Adrenal gland (tissue), 12 donors: ENCODE data around the gene FDX2. TPM values are rescaled to one million over a fixed set of nuclear protein-coding genes. Genes with fewer than 3 reads are reported as not detected.
"Not testable (repeated sequence)": the region's sequence is repeated elsewhere in the genome, so short reads cannot be mapped to it uniquely, and the experiment has no call there.

Source experiments
- DNase-seq, 7 donors: peaks; one replicate each; pipeline ENCODE4 v3.0.0-alpha.2; 2019 to 2020
- H3K27ac ChIP-seq, 5 donors: fragments of 200-600 bp; sonication (generic) in 4 of 5; 1 replicate in 3 of 5; 2 replicates in 2 of 5; pipeline versions ENCODE4 v1.5.1 to v1.8.0; 2016 to 2020; ENCODE audit warnings: mild to moderate bottlenecking in 1 of 5
- H3K27me3 ChIP-seq: fragments of 200-600 bp; 2 replicates; pipeline ENCODE4 v1.8.0; 2021
- H3K36me3 ChIP-seq, 2 donors: fragments of 200-600 bp; replicated peaks in 1 of 2; 1 replicate in 1 of 2; 2 replicates in 1 of 2; pipeline versions ENCODE4 v1.5.1 to v1.8.0; 2018 to 2022
- H3K4me1 ChIP-seq, 2 donors: fragments of 200-600 bp; replicated peaks in 1 of 2; 1 replicate in 1 of 2; 2 replicates in 1 of 2; pipeline versions ENCODE4 v1.5.1 to v1.8.0; 2018 to 2021
- H3K4me3 ChIP-seq, 4 donors: fragments of 200-600 bp; sonication (generic) in 3 of 4; one replicate each; pipeline ENCODE4 v1.5.1; 2016 to 2018
- H3K9me3 ChIP-seq, 3 donors: fragments of 200-600 bp; sonication (generic) in 1 of 3; replicated peaks in 1 of 3; 1 replicate in 2 of 3; 2 replicates in 1 of 3; pipeline versions ENCODE4 v1.5.1 to v1.8.0; 2016 to 2021
- CTCF ChIP-seq, 6 experiments: fragments of 450-650 bp in 4 of 6; fragments of 200-600 bp in 2 of 6; sonication (generic) in 1 of 6; IDR thresholded peaks; 1 replicate in 5 of 6; 2 replicates in 1 of 6; pipeline versions ENCODE4 v1.5.1 to v1.8.0; 2016 to 2021; ENCODE audit warnings: antibody characterized with exemption in 6 of 6, mild to moderate bottlenecking in 2 of 6, moderate library complexity in 1 of 6
- POLR2A ChIP-seq, 2 donors: fragments of 450-650 bp; IDR thresholded peaks; one replicate each; pipeline ENCODE4 v1.6.1; 2017; ENCODE audit warnings: antibody characterized with exemption in 2 of 2, mild to moderate bottlenecking in 2 of 2, moderate library complexity in 1 of 2
- WGBS, 4 donors: extraction: QIAGEN DNeasy Blood & Tissue Kit in 2 of 4; methylation state at CpG; one replicate each; pipeline versions ENCODE4 v1.1.5 to v1.1.7; 2013 to 2017; 5-methylcytosine and 5-hydroxymethylcytosine counted together
- intact Hi-C, 2 donors: fragments of 100-400 bp; cut with DNase I; formaldehyde crosslinking; loops; one replicate each; pipeline versions ENCODE4 v1.14.1 to v1.15.0; 2022 to 2023
- polyA plus RNA-seq, 3 donors: library from polyadenylated mRNA; stranded (reverse); fragments of 200-250 nt in 2 of 3; fragments of 350-450 nt in 1 of 3; fragmentation: Illumina TruSeq in 1 of 3; extraction: RNeasy Lipid Tissue Mini Kit (QIAGEN cat#74804) in 1 of 3; gene quantifications; one replicate each; pipeline ENCODE4 v1.2.3, GENCODE V29; 2013 to 2014
- total RNA-seq, 9 donors: library from RNA; depleted of rRNA in 4 of 9; stranded (reverse); fragments of >200 nt in 4 of 9; fragments of 120-200 nt in 1 of 9; fragmentation: NEBNext Ultra II Directional in 1 of 9; extraction: Animal tissue kit (Norgen Biotek cat#: 25700) in 1 of 9; gene quantifications; one replicate each; pipeline versions ENCODE4 v1.1.0 to v1.2.4, GENCODE V29; 2013 to 2023
- donor health status: healthy with polysubstance abuse.
- donor health status: Bipolar disorder and iron deficiency.
- donor health status: DM: yes; HTN: yes; CAD: no.
- donor health status: DM: no; HTN: no; CAD: no.
- donor health status: DM: no; HTN: no; CAD: no.
- donor health status: DM: yes; HTN: yes; CAD: no.

The FDX2 gene
- total and polyA plus RNA-seq, 12 donors = 21.1 to 45.3 (median 31.3) TPM

- Histone ChIP-seq H3K4me3 (no peak overlapping the region), H3K36me3 (no peaks in the 10 kb centered on the region), H3K9me3 (no peaks in the 10 kb centered on the region), H3K4me1 (no peaks in the 10 kb centered on the region), H3K27me3 (no peaks in the 10 kb centered on the region), H3K27ac (no peak overlapping the region)
- intact Hi-C loops = no loop called here
- TF ChIP-seq POLR2A (IDR thresholded peaks at IDR 0.05) (no peak), CTCF (IDR thresholded peaks at IDR 0.05) (no peak)
- no peak for DNase-seq
- 64 to 81% (median 73%) methylated on average over 2 of the region's 2 CpGs for WGBS, 4 donors
These were observed 27.7 kb upstream of the FDX2 start for GRCh38 chr19:10343495-10343894.

- Histone ChIP-seq H3K36me3 (no peaks in the 10 kb centered on the region), H3K4me1 (no peaks in the 10 kb centered on the region), H3K27me3 (no peaks in the 10 kb centered on the region), H3K9me3 (no peaks in the 10 kb centered on the region), H3K27ac (no peak overlapping the region), H3K4me3 (no peak overlapping the region)
- TF ChIP-seq CTCF (IDR thresholded peaks at IDR 0.05) (no peak), POLR2A (IDR thresholded peaks at IDR 0.05) (no peak)
- no peak for DNase-seq
- WGBS, 4 donors = 77 to 89% (median 84%) methylated on average over 5 of the region's 5 CpGs
- intact Hi-C loops = loop anchor here in 1 of 2 donors (5.0 kb wide), 1 partner anchor 52 kb away; no protein-coding TSS in a partner anchor
These were observed 24.2 kb upstream of the FDX2 start for GRCh38 chr19:10339977-10340376.

- 58 to 70% (median 68%) methylated on average over 13 to 14 of the region's 14 CpGs for WGBS, 4 donors
- Histone ChIP-seq H3K27ac (no peak within 1 kb of the TSS), H3K9me3 (no peaks in the 10 kb centered on the region), H3K4me3 (no peak within 1 kb of the TSS), H3K36me3 (no peaks in the 10 kb centered on the region), H3K27me3 (no peaks in the 10 kb centered on the region), H3K4me1 (peaks cover 0 to under 1% of the 10 kb centered on the region in 2 donors)
- DNase-seq = no peak
- TF ChIP-seq POLR2A (IDR thresholded peaks at IDR 0.05) (no peak), CTCF (IDR thresholded peaks at IDR 0.05) (no peak)
- intact Hi-C loops = loop anchor here in 1 of 2 donors (5.0 kb wide), 1 partner anchor 53 kb away; no protein-coding TSS in a partner anchor
These were observed 23.7 kb upstream of the FDX2 start, which contains the start of gene ICAM3 for GRCh38 chr19:10339380-10339960. ICAM3 (minus strand) TSS chr19:10339624; CDS start chr19:10339614, 10 bp downstream.

GRCh38 chr19:10338940-10339339 is 23.1 kb upstream of the FDX2 start:
- no peak overlapping the region for H3K27ac ChIP-seq
- no peaks in the 10 kb centered on the region for H3K27me3 ChIP-seq
- no peaks in the 10 kb centered on the region for H3K36me3 ChIP-seq
- no peaks in the 10 kb centered on the region for H3K9me3 ChIP-seq
- H3K4me3 ChIP-seq = no peak overlapping the region
- WGBS, 4 donors = 78 to 88% (median 81%) methylated on average over 6 of the region's 6 CpGs
- TF ChIP-seq POLR2A (IDR thresholded peaks at IDR 0.05) = no peak
- no peak for TF ChIP-seq CTCF (IDR thresholded peaks at IDR 0.05)
- intact Hi-C loops = loop anchor here in 1 of 2 donors (5.0 kb wide), 1 partner anchor 53 kb away; no protein-coding TSS in a partner anchor
- DNase-seq = no peak
- peaks cover 4 to 6% of the 10 kb centered on the region in 2 donors for H3K4me1 ChIP-seq

GRCh38 chr19:10336725-10337124 is 20.9 kb upstream of the FDX2 start:
- not testable (repeated sequence) for H3K36me3 ChIP-seq, H3K9me3 ChIP-seq, DNase-seq, H3K4me3 ChIP-seq, H3K27me3 ChIP-seq, H3K27ac ChIP-seq
- intact Hi-C loops = loop anchor here in 1 of 2 donors (5.0 kb wide), 1 partner anchor 56 kb away; no protein-coding TSS in a partner anchor
- H3K4me1 ChIP-seq = peaks cover 13 to 15% of the 10 kb centered on the region in 2 donors
- WGBS, 4 donors = 90 to 95% (median 93%) methylated on average over 9 of the region's 9 CpGs
